Measurements from ENCODE around the gene SUZ12.
"Not testable (repeated sequence)": the region's sequence is repeated elsewhere in the genome, so short reads cannot be mapped to it uniquely, and the experiment has no call there.

SUZ12 gene

GRCh38 chr17:31964131-31964530 is 27.3 kb downstream of the SUZ12 start:
- DNase-seq (ENCODE audit: low spot score): not testable (repeated sequence)

- no peak for DNase-seq (ENCODE audit: low spot score)
These were observed 30.8 kb downstream of the SUZ12 start for GRCh38 chr17:31967648-31968047.

GRCh38 chr17:31970416-31970815 is 33.6 kb downstream of the SUZ12 start:
- DNase-seq (ENCODE audit: low spot score): not testable (repeated sequence)

GRCh38 chr17:31974269-31975071 is 37.7 kb downstream of the SUZ12 start:
- DNase-seq (ENCODE audit: low spot score): not testable (repeated sequence)

GRCh38 chr17:31975391-31975790 is 38.6 kb downstream of the SUZ12 start:
- not testable (repeated sequence) for DNase-seq (ENCODE audit: low spot score)

GRCh38 chr17:31991821-31992220 is 55.0 kb downstream of the SUZ12 start:
- not testable (repeated sequence) for DNase-seq (ENCODE audit: low spot score)

GRCh38 chr17:31997005-31997404 is 60.2 kb downstream of the SUZ12 start:
- DNase-seq (ENCODE audit: low spot score): no peak

- peak; percentile 97 for DNase-seq (ENCODE audit: low spot score)
These were observed 70.2 kb downstream of the SUZ12 start, which contains the start of gene LRRC37B for GRCh38 chr17:32006957-32007462. Gene LRRC37B, plus strand, starts transcription at chr17:32007383. Its CDS starts 14,010 bp downstream, at chr17:32021393.

GRCh38 chr17:32007463-32008298 is 70.9 kb downstream of the SUZ12 start:
- DNase-seq (ENCODE audit: low spot score): peak; percentile 82

- no peak for DNase-seq (ENCODE audit: low spot score)
These were observed 72.4 kb downstream of the SUZ12 start for GRCh38 chr17:32009262-32009542.

- no peak for DNase-seq (ENCODE audit: low spot score)
These were observed 73.3 kb downstream of the SUZ12 start for GRCh38 chr17:32010114-32010513.

- DNase-seq (ENCODE audit: low spot score): no peak
These were observed 78.6 kb downstream of the SUZ12 start for GRCh38 chr17:32015245-32016013.

GRCh38 chr17:32016231-32016630 is 79.4 kb downstream of the SUZ12 start:
- DNase-seq (ENCODE audit: low spot score): no peak

- DNase-seq (ENCODE audit: low spot score): no peak
These were observed 82.4 kb downstream of the SUZ12 start for GRCh38 chr17:32019228-32019627.

- peak; percentile 45 for DNase-seq (ENCODE audit: low spot score)
These were observed 84.3 kb downstream of the SUZ12 start for GRCh38 chr17:32020943-32021614.

- no peak for DNase-seq (ENCODE audit: low spot score)
These were observed 84.8 kb downstream of the SUZ12 start for GRCh38 chr17:32021615-32021955.

- DNase-seq (ENCODE audit: low spot score): not testable (repeated sequence)
These were observed 85.7 kb downstream of the SUZ12 start for GRCh38 chr17:32022554-32022953.

GRCh38 chr17:32027271-32027670 is 90.5 kb downstream of the SUZ12 start:
- DNase-seq (ENCODE audit: low spot score): not testable (repeated sequence)

- no peak for DNase-seq (ENCODE audit: low spot score)
These were observed 96.4 kb downstream of the SUZ12 start for GRCh38 chr17:32033223-32033622.

GRCh38 chr17:32033812-32034211 is 97.0 kb downstream of the SUZ12 start:
- not testable (repeated sequence) for DNase-seq (ENCODE audit: low spot score)

GRCh38 chr17:32040246-32040645 is 103.4 kb downstream of the SUZ12 start:
- DNase-seq (ENCODE audit: low spot score): not testable (repeated sequence)

All from D341Med (cell line).